SK-N-MC (cell line): ENCODE results near the gene TAPBPL.

Source experiments
- DNase-seq: peaks from one replicate; pipeline ENCODE4 v3.0.0-alpha.2; 2011; ENCODE audit warnings: low read depth, low spot score
- H3K27ac ChIP-seq: fragments of 200-600 bp; sonication (generic); 2 replicates; pipeline ENCODE4 v1.5.1; 2016; ENCODE audit warnings: mixed run types
- H3K36me3 ChIP-seq: fragments of 200-600 bp; sonication (generic); 2 replicates; pipeline ENCODE4 v1.6.1; 2017; ENCODE audit warnings: antibody characterized with exemption, low read length, mixed read lengths; ENCODE audit not compliant: insufficient read depth
- H3K4me3 ChIP-seq: fragments of 200-600 bp; sonication (generic); 2 replicates; pipeline ENCODE4 v1.5.1; 2016
- H3K9ac ChIP-seq: fragments of 200-600 bp; sonication (generic); 2 replicates; pipeline ENCODE4 v1.8.0; 2017; ENCODE audit warnings: mixed run types, mixed read lengths; ENCODE audit not compliant: insufficient read length
- H3K9me3 ChIP-seq: fragments of 200-600 bp; sonication (generic); 2 replicates; pipeline ENCODE4 v1.6.1; 2017; ENCODE audit warnings: low read depth, mild to moderate bottlenecking, antibody characterized with exemption, low read length, moderate library complexity, mixed read lengths
- EZH2 ChIP-seq: fragments of 200-600 bp; sonication (generic); IDR thresholded peaks from one replicate; pipeline ENCODE4 v1.6.1; 2017; ENCODE audit warnings: antibody characterized with exemption
- FOXP2 ChIP-seq: optimal IDR thresholded peaks from 2 replicates; pipeline ENCODE3; 2011; ENCODE audit warnings: mild to moderate bottlenecking, moderate library complexity; ENCODE audit not compliant: insufficient read depth; ENCODE audit errors: extremely low read length, control extremely low read depth
- POLR2AphosphoS5 ChIP-seq: IDR thresholded peaks from 2 replicates; pipeline ENCODE4 v1.6.1; 2012; ENCODE audit warnings: mild to moderate bottlenecking, low read depth, low read length, borderline replicate concordance

Gene TAPBPL, protein sequence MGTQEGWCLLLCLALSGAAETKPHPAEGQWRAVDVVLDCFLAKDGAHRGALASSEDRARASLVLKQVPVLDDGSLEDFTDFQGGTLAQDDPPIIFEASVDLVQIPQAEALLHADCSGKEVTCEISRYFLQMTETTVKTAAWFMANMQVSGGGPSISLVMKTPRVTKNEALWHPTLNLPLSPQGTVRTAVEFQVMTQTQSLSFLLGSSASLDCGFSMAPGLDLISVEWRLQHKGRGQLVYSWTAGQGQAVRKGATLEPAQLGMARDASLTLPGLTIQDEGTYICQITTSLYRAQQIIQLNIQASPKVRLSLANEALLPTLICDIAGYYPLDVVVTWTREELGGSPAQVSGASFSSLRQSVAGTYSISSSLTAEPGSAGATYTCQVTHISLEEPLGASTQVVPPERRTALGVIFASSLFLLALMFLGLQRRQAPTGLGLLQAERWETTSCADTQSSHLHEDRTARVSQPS

GRCh38 chr12:6451348-6452244 is at the start of gene TAPBPL:
Gene TAPBPL, plus strand, starts transcription at chr12:6452042. Its CDS starts 207 bp downstream, at chr12:6452249.
- no peaks in the 10 kb centered on the region for H3K36me3 ChIP-seq
- H3K4me3 ChIP-seq, result no peak within 1 kb of the TSS
- H3K9me3 ChIP-seq, result no peaks in the 10 kb centered on the region
- no peak for DNase-seq
- peak; percentile 59 for TF ChIP-seq POLR2AphosphoS5
- no peak for TF ChIP-seq FOXP2
- H3K27ac ChIP-seq, result no peak within 1 kb of the TSS
- H3K9ac ChIP-seq, result no peak within 1 kb of the TSS

DNA sequence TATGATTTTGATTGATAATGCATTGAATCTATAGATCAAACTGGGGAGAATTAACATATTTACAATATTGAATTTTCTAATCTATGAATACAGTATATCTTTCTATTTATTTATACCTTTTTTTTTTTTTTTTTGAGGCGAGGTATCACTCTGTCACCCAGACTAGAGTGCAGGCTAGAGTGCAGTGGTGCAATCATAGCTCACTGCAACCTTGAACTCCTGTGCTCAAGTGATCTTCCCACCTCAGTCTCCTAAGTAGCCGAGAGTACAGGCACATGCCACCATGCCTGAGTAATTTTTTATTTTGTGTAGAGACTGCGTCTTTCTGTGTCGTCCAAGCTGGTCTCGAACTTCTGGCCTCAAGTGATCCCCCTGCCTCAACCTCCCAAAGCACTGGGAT is 47.5 kb upstream of the TAPBPL start:
- H3K9me3 ChIP-seq, result no peaks in the 10 kb centered on the region
- no peak for DNase-seq
- no peak overlapping the region for H3K4me3 ChIP-seq
- H3K27ac ChIP-seq, result no peak overlapping the region
- H3K36me3 ChIP-seq, result no peaks in the 10 kb centered on the region
- H3K9ac ChIP-seq, result no peak overlapping the region
- no peak for TF ChIP-seq EZH2
- TF ChIP-seq POLR2AphosphoS5, result no peak
- TF ChIP-seq FOXP2, result no peak

DNA sequence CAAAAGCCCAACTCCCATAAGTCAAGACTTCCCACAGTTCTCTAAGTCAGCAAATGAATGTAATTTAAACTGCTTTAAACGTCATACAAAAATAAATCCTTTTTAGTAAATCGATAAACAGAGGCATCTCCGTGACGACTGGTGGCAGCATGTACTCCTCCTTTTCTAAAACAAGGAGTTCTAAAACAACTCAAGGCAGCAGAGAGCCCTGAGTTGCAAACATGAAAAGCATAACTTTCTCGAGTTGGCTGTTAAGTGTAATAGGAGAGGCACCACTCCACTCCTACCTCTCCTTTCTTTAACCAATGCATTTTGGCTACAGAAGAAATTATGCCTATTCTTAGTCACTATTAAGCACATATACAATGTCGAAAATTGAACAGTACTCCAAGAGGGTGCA is 45.9 kb upstream of the TAPBPL start:
- Histone ChIP-seq H3K9me3 (no peaks in the 10 kb centered on the region), H3K4me3 (no peak overlapping the region), H3K36me3 (no peaks in the 10 kb centered on the region), H3K27ac (no peak overlapping the region), H3K9ac (no peak overlapping the region)
- TF ChIP-seq POLR2AphosphoS5 (no peak), EZH2 (no peak), FOXP2 (no peak)
- no peak for DNase-seq

- no peak overlapping the region for H3K9ac ChIP-seq
- no peaks in the 10 kb centered on the region for H3K36me3 ChIP-seq
- H3K27ac ChIP-seq, result no peak overlapping the region
- H3K9me3 ChIP-seq, result no peaks in the 10 kb centered on the region
- TF ChIP-seq POLR2AphosphoS5, result no peak
- no peak for TF ChIP-seq EZH2
- no peak for TF ChIP-seq FOXP2
- DNase-seq, result no peak
- no peak overlapping the region for H3K4me3 ChIP-seq
These were observed 44.4 kb upstream of the TAPBPL start for GRCh38 chr12:6407236-6407954.

- Histone ChIP-seq H3K9me3 (no peaks in the 10 kb centered on the region), H3K9ac (no peak overlapping the region), H3K4me3 (no peak overlapping the region), H3K27ac (no peak overlapping the region), H3K36me3 (no peaks in the 10 kb centered on the region)
- DNase-seq, result no peak
- TF ChIP-seq POLR2AphosphoS5, result no peak
- TF ChIP-seq FOXP2, result no peak
- no peak for TF ChIP-seq EZH2
These were observed 35.2 kb upstream of the TAPBPL start for GRCh38 chr12:6416596-6416995.

- no peak overlapping the region for H3K27ac ChIP-seq
These were observed 33.0 kb upstream of the TAPBPL start for GRCh38 chr12:6418796-6419195.

GRCh38 chr12:6420364-6420763 is 31.5 kb upstream of the TAPBPL start:
- no peak overlapping the region for H3K4me3 ChIP-seq

More at GRCh38 chr12:6418796-6419195, 33.0 kb upstream of the TAPBPL start:
- H3K9me3 ChIP-seq, result no peaks in the 10 kb centered on the region
- no peak for DNase-seq
- TF ChIP-seq POLR2AphosphoS5 (no peak), FOXP2 (no peak), EZH2 (no peak)
- H3K36me3 ChIP-seq, result no peaks in the 10 kb centered on the region
- H3K4me3 ChIP-seq, result no peak overlapping the region
- no peak overlapping the region for H3K9ac ChIP-seq

More at GRCh38 chr12:6420364-6420763, 31.5 kb upstream of the TAPBPL start:
- Histone ChIP-seq H3K27ac (no peak overlapping the region), H3K9ac (no peak overlapping the region), H3K9me3 (no peaks in the 10 kb centered on the region), H3K36me3 (no peaks in the 10 kb centered on the region)
- no peak for TF ChIP-seq FOXP2
- TF ChIP-seq EZH2, result no peak
- TF ChIP-seq POLR2AphosphoS5, result no peak
- no peak for DNase-seq
